CD14-positive monocyte (primary cell): ENCODE data around the gene FBXL17. TPM values are rescaled to one million over a fixed set of nuclear protein-coding genes. Genes with fewer than 3 reads are reported as not detected.
A peak's percentile ranks its signal among the peaks of the same experiment; 100 is the strongest.

Experiments used
- DNase-seq, 3 donors: peaks; one replicate each; pipeline ENCODE4 v3.0.0-alpha.2; 2011 to 2022
- H2AFZ ChIP-seq: 2 replicates; pipeline ENCODE4 v1.6.0; 2012; ENCODE audit warnings: mild to moderate bottlenecking, low read depth, low read length, inconsistent platforms; ENCODE audit not compliant: insufficient read depth, poor library complexity, severe bottlenecking
- H3K27ac ChIP-seq, 2 donors: 1 replicate in 1 of 2; 2 replicates in 1 of 2; pipeline ENCODE4 v1.5.1; 2012 to 2013; ENCODE audit warnings: low read length in 2 of 2, control low read depth in 1 of 2, inconsistent platforms in 1 of 2, low read depth in 1 of 2, mild to moderate bottlenecking in 1 of 2
- H3K27me3 ChIP-seq, 2 donors: one replicate each; pipeline versions ENCODE4 v1.6.0 to v1.6.1; 2011 to 2013; ENCODE audit warnings: low read length in 2 of 2; ENCODE audit not compliant: control insufficient read depth in 2 of 2, insufficient read depth in 2 of 2
- H3K36me3 ChIP-seq, 2 donors: replicated peaks in 1 of 2; 1 replicate in 1 of 2; 2 replicates in 1 of 2; pipeline versions ENCODE4 v1.5.1 to v1.6.1; 2012 to 2013; ENCODE audit warnings: low read length in 2 of 2, control low read depth in 1 of 2, inconsistent platforms in 1 of 2, mild to moderate bottlenecking in 1 of 2; ENCODE audit not compliant: insufficient read depth in 2 of 2, control insufficient read depth in 1 of 2
- H3K4me1 ChIP-seq, 2 donors: 1 replicate in 1 of 2; 2 replicates in 1 of 2; pipeline versions ENCODE4 v1.5.1 to v1.6.1; 2012 to 2013; ENCODE audit warnings: low read length in 2 of 2, control low read depth in 1 of 2, inconsistent platforms in 1 of 2, mild to moderate bottlenecking in 1 of 2, moderate library complexity in 1 of 2; ENCODE audit not compliant: insufficient read depth in 2 of 2, control insufficient read depth in 1 of 2
- H3K4me2 ChIP-seq: replicated peaks from 2 replicates; pipeline ENCODE3; 2012; ENCODE audit warnings: low read length, moderate library complexity, mild to moderate bottlenecking; ENCODE audit not compliant: poor library complexity, severe bottlenecking; ENCODE audit errors: extremely low read depth
- H3K4me3 ChIP-seq, 3 experiments: fragments of 200-600 bp in 1 of 3; sonication (generic) in 1 of 3; replicated peaks in 1 of 3; 1 replicate in 2 of 3; 2 replicates in 1 of 3; pipeline ENCODE4 v1.5.1; 2011 to 2013; ENCODE audit warnings: low read length in 3 of 3, mild to moderate bottlenecking in 3 of 3, control low read depth in 2 of 3, low read depth in 2 of 3, inconsistent platforms in 1 of 3, moderate library complexity in 1 of 3
- H3K79me2 ChIP-seq: 2 replicates; pipeline ENCODE4 v1.6.0; 2012; ENCODE audit warnings: mild to moderate bottlenecking, control low read depth, inconsistent platforms, low read length, moderate library complexity; ENCODE audit not compliant: insufficient read depth
- H3K9ac ChIP-seq: 2 replicates; pipeline ENCODE4 v1.6.0; 2017; ENCODE audit warnings: low read length, mild to moderate bottlenecking; ENCODE audit not compliant: insufficient read depth, poor library complexity, severe bottlenecking
- H3K9me3 ChIP-seq, 2 donors: replicated peaks in 1 of 2; 1 replicate in 1 of 2; 2 replicates in 1 of 2; pipeline versions ENCODE4 v1.5.1 to v1.6.1; 2012 to 2013; ENCODE audit warnings: low read length in 2 of 2, control low read depth in 1 of 2; ENCODE audit not compliant: control insufficient read depth in 1 of 2, insufficient read depth in 1 of 2
- H4K20me1 ChIP-seq: 2 replicates; pipeline ENCODE4 v1.6.0; 2012; ENCODE audit warnings: mild to moderate bottlenecking, low read length, control low read depth, moderate library complexity; ENCODE audit not compliant: insufficient read depth
- H3K27ac Mint-ChIP-seq, 7 donors: one replicate each; pipeline ENCODE4 v1.8.0; 2020; ENCODE audit warnings: mild to moderate bottlenecking in 7 of 7, mixed read lengths in 7 of 7, moderate library complexity in 6 of 7, inconsistent platforms in 2 of 7
- H3K27me3 Mint-ChIP-seq, 3 donors: one replicate each; pipeline ENCODE4 v1.8.0; 2021 to 2022; ENCODE audit warnings: low read depth in 3 of 3, mild to moderate bottlenecking in 3 of 3, mixed read lengths in 3 of 3, moderate library complexity in 3 of 3, inconsistent platforms in 1 of 3
- H3K36me3 Mint-ChIP-seq, 2 donors: one replicate each; pipeline ENCODE4 v1.8.0; 2020; ENCODE audit warnings: mixed read lengths in 2 of 2, inconsistent platforms in 1 of 2, mild to moderate bottlenecking in 1 of 2
- H3K4me1 Mint-ChIP-seq: one replicate; pipeline ENCODE4 v1.8.0; 2020; ENCODE audit warnings: mild to moderate bottlenecking, mixed read lengths
- H3K4me3 Mint-ChIP-seq, 2 donors: one replicate each; pipeline ENCODE4 v1.8.0; 2020; ENCODE audit warnings: mild to moderate bottlenecking in 2 of 2, mixed read lengths in 2 of 2, moderate library complexity in 1 of 2
- H3K9me3 Mint-ChIP-seq, 7 donors: one replicate each; pipeline ENCODE4 v1.8.0; 2020 to 2022; ENCODE audit warnings: mixed read lengths in 7 of 7, mild to moderate bottlenecking in 6 of 7, moderate library complexity in 6 of 7, inconsistent platforms in 2 of 7
- WGBS: methylation state at CpG from one replicate; pipeline ENCODE4 v1.1.5; 2013; ENCODE audit warnings: missing lambda C conversion rate; ENCODE audit not compliant: insufficient coverage; 5-methylcytosine and 5-hydroxymethylcytosine counted together
- intact Hi-C, 2 donors: fragments of 100-400 bp; cut with micrococcal nuclease; formaldehyde crosslinking; loops; one replicate each; pipeline versions ENCODE4 v1.15.0 to v1.15.1; 2023
- polyA plus RNA-seq, 3 donors: library from polyadenylated mRNA; depleted of rRNA in 1 of 3; unstranded in 2 of 3; stranded (reverse) in 1 of 3; fragments of 300-500 nt in 2 of 3; fragments of >200 nt in 1 of 3; fragmentation: Illumina TruSeq in 2 of 3; gene quantifications; 1 replicate in 2 of 3; 2 replicates in 1 of 3; pipeline ENCODE4 v1.2.3, GENCODE V29; 2012 to 2021
- TF ChIP-seq, protein P1 (sequence below): fragments of 200-600 bp; IDR thresholded peaks from one replicate; pipeline ENCODE4 v1.8.0; 2022; ENCODE audit warnings: antibody characterized with exemption, mild to moderate bottlenecking

FBXL17 gene
- polyA plus RNA-seq, 3 donors: 1.5 to 6.6 (median 2.0) TPM

DNA sequence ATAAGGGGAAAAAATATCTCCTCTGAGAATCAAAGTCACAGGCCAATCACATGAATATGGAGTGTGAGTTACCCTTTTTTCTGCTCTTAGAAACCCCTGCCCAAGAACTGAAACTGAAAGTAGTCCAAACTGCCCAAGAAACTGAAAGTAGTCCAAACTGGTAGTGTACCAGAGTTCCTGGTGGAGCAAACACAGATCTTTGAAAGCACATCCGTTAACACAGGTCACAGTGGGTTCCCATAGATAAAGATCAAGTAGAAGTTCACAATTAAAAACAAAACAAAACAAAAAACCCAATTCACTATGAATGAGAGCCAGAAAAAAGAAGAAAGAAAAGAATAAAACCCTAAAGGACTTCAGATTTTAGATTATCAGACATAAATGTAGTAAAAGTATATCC lies 378.7 kb downstream of the FBXL17 start:
- DNase-seq: peak in 1 of 3 donors; percentile 7
- WGBS: no CpG with 5 or more reads among the region's 1 CpG
- H3K9me3 ChIP-seq: no peaks in the 10 kb centered on the region
- Mint-ChIP-seq H3K4me3 (peak overlapping the region; percentile 51 to 88), H3K4me1 (peaks cover 11% of the 10 kb centered on the region), H3K36me3 (no peaks in the 10 kb centered on the region), H3K27ac (peak overlapping the region in 3 of 7 donors; percentile 49 to 80 (median 64)), H3K9me3 (no peaks in the 10 kb centered on the region), H3K27me3 (no peaks in the 10 kb centered on the region)
- H3K36me3 ChIP-seq: no peaks in the 10 kb centered on the region
- H3K79me2 ChIP-seq: no peaks in the 10 kb centered on the region
- peak overlapping the region in 1 of 2 donors; percentile 43 for H3K27ac ChIP-seq
- no peaks in the 10 kb centered on the region for H4K20me1 ChIP-seq
- no peaks in the 10 kb centered on the region for H3K27me3 ChIP-seq
- no peak overlapping the region for H2AFZ ChIP-seq
- intact Hi-C loops: no loop called here
- peak overlapping the region; percentile 52 for H3K4me2 ChIP-seq
- no peaks in the 10 kb centered on the region for H3K4me1 ChIP-seq
- no peak overlapping the region for H3K9ac ChIP-seq
- H3K4me3 ChIP-seq: peak overlapping the region in 2 of 3 experiments; percentile 22 to 25
- TF ChIP-seq, protein P1, sequence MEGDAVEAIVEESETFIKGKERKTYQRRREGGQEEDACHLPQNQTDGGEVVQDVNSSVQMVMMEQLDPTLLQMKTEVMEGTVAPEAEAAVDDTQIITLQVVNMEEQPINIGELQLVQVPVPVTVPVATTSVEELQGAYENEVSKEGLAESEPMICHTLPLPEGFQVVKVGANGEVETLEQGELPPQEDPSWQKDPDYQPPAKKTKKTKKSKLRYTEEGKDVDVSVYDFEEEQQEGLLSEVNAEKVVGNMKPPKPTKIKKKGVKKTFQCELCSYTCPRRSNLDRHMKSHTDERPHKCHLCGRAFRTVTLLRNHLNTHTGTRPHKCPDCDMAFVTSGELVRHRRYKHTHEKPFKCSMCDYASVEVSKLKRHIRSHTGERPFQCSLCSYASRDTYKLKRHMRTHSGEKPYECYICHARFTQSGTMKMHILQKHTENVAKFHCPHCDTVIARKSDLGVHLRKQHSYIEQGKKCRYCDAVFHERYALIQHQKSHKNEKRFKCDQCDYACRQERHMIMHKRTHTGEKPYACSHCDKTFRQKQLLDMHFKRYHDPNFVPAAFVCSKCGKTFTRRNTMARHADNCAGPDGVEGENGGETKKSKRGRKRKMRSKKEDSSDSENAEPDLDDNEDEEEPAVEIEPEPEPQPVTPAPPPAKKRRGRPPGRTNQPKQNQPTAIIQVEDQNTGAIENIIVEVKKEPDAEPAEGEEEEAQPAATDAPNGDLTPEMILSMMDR: no peak

DNA sequence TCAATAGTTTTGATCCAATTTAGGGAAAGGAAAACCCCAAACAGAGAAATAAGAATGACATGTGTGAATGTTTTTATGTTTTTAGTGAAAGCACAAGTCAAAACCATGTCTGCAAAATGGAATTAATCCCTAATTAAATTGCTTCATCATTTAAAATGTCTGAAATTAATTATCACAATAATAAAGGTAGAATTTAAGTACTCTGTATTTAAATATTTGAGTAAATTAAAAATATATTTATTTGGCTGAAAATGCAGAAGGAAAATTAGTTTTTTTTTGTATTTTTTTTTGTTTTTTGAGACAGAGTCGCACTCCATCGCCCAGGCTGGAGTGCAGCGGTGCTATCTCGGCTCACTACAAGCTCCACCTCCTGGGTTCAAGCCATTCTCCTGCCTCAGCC lies 380.7 kb downstream of the FBXL17 start:
- Mint-ChIP-seq H3K27ac (no peak overlapping the region), H3K9me3 (no peaks in the 10 kb centered on the region), H3K36me3 (no peaks in the 10 kb centered on the region), H3K4me3 (no peak overlapping the region), H3K27me3 (no peaks in the 10 kb centered on the region), H3K4me1 (peaks cover 11% of the 10 kb centered on the region)
- Histone ChIP-seq H2AFZ (no peak overlapping the region), H3K27me3 (no peaks in the 10 kb centered on the region), H3K27ac (no peak overlapping the region), H3K79me2 (no peaks in the 10 kb centered on the region), H4K20me1 (no peaks in the 10 kb centered on the region), H3K9me3 (no peaks in the 10 kb centered on the region), H3K4me2 (no peak overlapping the region), H3K9ac (no peak overlapping the region), H3K36me3 (no peaks in the 10 kb centered on the region), H3K4me1 (no peaks in the 10 kb centered on the region), H3K4me3 (no peak overlapping the region)
- 97% methylated on average over 4 of the region's 4 CpGs for WGBS
- no peak for DNase-seq
- intact Hi-C loops: no loop called here
- TF ChIP-seq, protein P1: no peak
